HepG2 (cell line): Measurements from ENCODE around the gene NELFB. TPM values are rescaled to one million over a fixed set of nuclear protein-coding genes. Genes with fewer than 3 reads are reported as not detected.

ENCODE experiments used
- ATAC-seq: fragments of 200-7000 bp; cut with Tn5 transposase; 3 replicates; pipeline ENCODE4 v1.9.1; 2020; ENCODE audit warnings: mild to moderate bottlenecking, moderate library complexity
- BruUV-seq: library from RNA; stranded (reverse); fragments of 400-500 nt; replicated peaks from 2 replicates; lab custom pipeline; 2021; lab: Mats Ljungman, UMichigan
- CTCF ChIA-PET: fragments of 300-600 bp; formaldehyde crosslinking; extraction: SDS; loops from one replicate; lab custom pipeline; 2021; ENCODE audit warnings: low total read pairs, inconsistent platforms, low intra/inter-chr PET ratio; lab: Yijun Ruan, JAX
- POLR2A ChIA-PET: fragments of 350-600 bp; sonication (Branson Sonifier 250); formaldehyde crosslinking; loops from one replicate; lab custom pipeline; 2020; ENCODE audit warnings: antibody characterized with exemption, inconsistent platforms; lab: Yijun Ruan, JAX
- DNase-seq: peaks from one replicate; pipeline ENCODE4 v3.0.0-alpha.2; 2015; ENCODE audit warnings: low spot score
- FAIRE-seq: peaks from 3 replicates; lab custom pipeline; 2011; peaks lifted over from hg19 to GRCh38; lab: Jason Lieb, UNC
- H2AFZ ChIP-seq: one replicate; pipeline ENCODE4 v1.6.1; 2011; ENCODE audit warnings: low read length, inconsistent platforms
- H3K27ac ChIP-seq: fragments of 300-600 bp; 3 replicates; pipeline ENCODE4 v1.8.0; 2011; ENCODE audit warnings: mixed run types, mild to moderate bottlenecking, mixed read lengths, low read length, inconsistent platforms; ENCODE audit not compliant: insufficient read depth; ENCODE audit errors: extremely low read length
- H3K27me3 ChIP-seq, 2 experiments: fragments of 200-600 bp in 1 of 2; 2 replicates in 1 of 2; 3 replicates in 1 of 2; pipeline versions ENCODE4 v1.6.0 to v1.8.0; 2011; ENCODE audit warnings: low read length in 2 of 2, mild to moderate bottlenecking in 2 of 2, moderate library complexity in 2 of 2, inconsistent platforms in 1 of 2; ENCODE audit not compliant: insufficient read depth in 2 of 2, control insufficient read depth in 1 of 2
- H3K36me3 ChIP-seq, 2 experiments: fragments of 200-600 bp in 1 of 2; replicated peaks in 1 of 2; 2 replicates in 1 of 2; 3 replicates in 1 of 2; pipeline versions ENCODE4 v1.5.1 to v1.8.0; 2011; ENCODE audit warnings: low read length in 2 of 2, inconsistent platforms in 1 of 2; ENCODE audit not compliant: insufficient read depth in 2 of 2, control insufficient read depth in 1 of 2
- H3K4me1 ChIP-seq: 2 replicates; pipeline ENCODE4 v1.5.1; 2012; ENCODE audit warnings: low read length, inconsistent platforms; ENCODE audit not compliant: insufficient read depth
- H3K4me2 ChIP-seq: 2 replicates; pipeline ENCODE4 v1.6.0; 2011; ENCODE audit warnings: low read depth, low read length, inconsistent platforms
- H3K4me3 ChIP-seq, 3 experiments: fragments of 200-600 bp in 1 of 3; sonication (generic), shearing (Covaris generic) in 1 of 3; replicated peaks in 1 of 3; 2 replicates each; pipeline ENCODE4 v1.5.1; 2011 to 2016; ENCODE audit warnings: low read length in 3 of 3, inconsistent platforms in 2 of 3, low read depth in 2 of 3, mild to moderate bottlenecking in 2 of 3, control low read depth in 1 of 3, mixed read lengths in 1 of 3; ENCODE audit not compliant: insufficient read depth in 1 of 3
- H3K79me2 ChIP-seq: one replicate; pipeline ENCODE4 v1.6.1; 2011; ENCODE audit warnings: low read length, inconsistent platforms; ENCODE audit not compliant: insufficient read depth
- H3K9ac ChIP-seq: 2 replicates; pipeline ENCODE4 v1.6.0; 2011; ENCODE audit warnings: mild to moderate bottlenecking, low read depth, low read length, inconsistent platforms; ENCODE audit not compliant: insufficient read depth
- H3K9me3 ChIP-seq: 2 replicates; pipeline ENCODE4 v1.5.1; 2012; ENCODE audit warnings: mild to moderate bottlenecking, low read length
- H4K20me1 ChIP-seq: 2 replicates; pipeline ENCODE4 v1.6.0; 2011; ENCODE audit warnings: inconsistent platforms, mild to moderate bottlenecking, low read length, moderate library complexity; ENCODE audit not compliant: insufficient read depth
- MEIS1 ChIP-seq: sonication (generic); formaldehyde crosslinking; IDR thresholded peaks from 2 replicates; pipeline ENCODE4 v1.9.0; 2021; ENCODE audit warnings: mild to moderate bottlenecking, missing genetic modification reagents, moderate library complexity, borderline replicate concordance
- SP4 ChIP-seq: sonication (generic); formaldehyde crosslinking; IDR thresholded peaks from 2 replicates; pipeline ENCODE4 v1.8.1; 2023; ENCODE audit warnings: mild to moderate bottlenecking, missing genetic modification reagents
- TAF1 ChIP-seq: sonication (generic); formaldehyde crosslinking; IDR thresholded peaks from 2 replicates; pipeline ENCODE4 v1.4.0; 2020; ENCODE audit warnings: missing genetic modification reagents
- ZNF512 ChIP-seq: sonication (generic); formaldehyde crosslinking; IDR thresholded peaks from 2 replicates; pipeline ENCODE4 v1.4.0; 2020; ENCODE audit warnings: mild to moderate bottlenecking, missing genetic modification reagents
- ZNF691 ChIP-seq: sonication (generic); formaldehyde crosslinking; IDR thresholded peaks from 2 replicates; pipeline ENCODE4 v1.4.0; 2020; ENCODE audit warnings: missing genetic modification reagents, low read depth, mild to moderate bottlenecking, borderline replicate concordance
- ZNF772 ChIP-seq: sonication (generic); formaldehyde crosslinking; IDR thresholded peaks from 2 replicates; pipeline ENCODE4 v1.5.0; 2020; ENCODE audit warnings: mild to moderate bottlenecking, missing genetic modification reagents
- ZSCAN20 ChIP-seq: sonication (generic); formaldehyde crosslinking; IDR thresholded peaks from 2 replicates; pipeline ENCODE4 v1.4.0; 2020; ENCODE audit warnings: missing genetic modification reagents, mild to moderate bottlenecking, borderline replicate concordance
- WGBS: methylation state at CpG from one replicate; pipeline ENCODE4 v1.1.6; 2017; ENCODE audit warnings: low lambda C conversion rate; 5-methylcytosine and 5-hydroxymethylcytosine counted together
- in situ Hi-C: cut with HindIII; loops from 2 replicates; pipeline ENCODE4 v1.10.0; 2017; ENCODE audit warnings: low pct_unique_long_range_greater_than_20kb; ENCODE audit not compliant: extremely low pct_ligation_motif_present
- intact Hi-C: fragments of 100-400 bp; cut with micrococcal nuclease; formaldehyde crosslinking; loops from one replicate; pipeline ENCODE4 v1.10.0; 2022; ENCODE audit not compliant: unreplicated experiment
- polyA plus RNA-seq, 8 experiments: library from polyadenylated mRNA; depleted of rRNA in 3 of 8; stranded (reverse) in 7 of 8; unstranded in 1 of 8; fragments of >200 nt; fragmentation: Illumina TruSeq in 4 of 8; extraction: Trizol in 4 of 8; gene quantifications; 2 replicates each; pipeline versions ENCODE4 v1.2.1 to v1.2.3, GENCODE V29; 2011 to 2016; ENCODE audit warnings: low read depth in 4 of 8, missing spikeins in 1 of 8, mixed read lengths in 1 of 8; ENCODE audit not compliant: insufficient read depth in 1 of 8
- total RNA-seq, 5 experiments: library from RNA; depleted of rRNA; stranded (reverse); fragments of >200 nt; fragmentation: Illumina TruSeq; extraction: Trizol; gene quantifications; 2 replicates each; pipeline ENCODE4 v1.2.3, GENCODE V29; 2016; ENCODE audit warnings: low read depth in 1 of 5
- TF ChIP-seq, protein P1 (sequence below): sonication (generic); formaldehyde crosslinking; IDR thresholded peaks from 2 replicates; pipeline ENCODE4 v1.9.0; 2022; ENCODE audit warnings: missing genetic modification reagents, mild to moderate bottlenecking, borderline replicate concordance
- TF ChIP-seq, protein P2 (sequence below): IDR thresholded peaks from 2 replicates; pipeline ENCODE4 v1.6.1; 2016; ENCODE audit warnings: missing biosample characterization, missing genetic modification reagents, low read depth

NELFB gene
- total and polyA plus RNA-seq, 2 of the 13 experiments (the other 11 are each of a cell fraction or from before 2014, with no cell fraction given), result 26.5 to 45.8 TPM

DNA sequence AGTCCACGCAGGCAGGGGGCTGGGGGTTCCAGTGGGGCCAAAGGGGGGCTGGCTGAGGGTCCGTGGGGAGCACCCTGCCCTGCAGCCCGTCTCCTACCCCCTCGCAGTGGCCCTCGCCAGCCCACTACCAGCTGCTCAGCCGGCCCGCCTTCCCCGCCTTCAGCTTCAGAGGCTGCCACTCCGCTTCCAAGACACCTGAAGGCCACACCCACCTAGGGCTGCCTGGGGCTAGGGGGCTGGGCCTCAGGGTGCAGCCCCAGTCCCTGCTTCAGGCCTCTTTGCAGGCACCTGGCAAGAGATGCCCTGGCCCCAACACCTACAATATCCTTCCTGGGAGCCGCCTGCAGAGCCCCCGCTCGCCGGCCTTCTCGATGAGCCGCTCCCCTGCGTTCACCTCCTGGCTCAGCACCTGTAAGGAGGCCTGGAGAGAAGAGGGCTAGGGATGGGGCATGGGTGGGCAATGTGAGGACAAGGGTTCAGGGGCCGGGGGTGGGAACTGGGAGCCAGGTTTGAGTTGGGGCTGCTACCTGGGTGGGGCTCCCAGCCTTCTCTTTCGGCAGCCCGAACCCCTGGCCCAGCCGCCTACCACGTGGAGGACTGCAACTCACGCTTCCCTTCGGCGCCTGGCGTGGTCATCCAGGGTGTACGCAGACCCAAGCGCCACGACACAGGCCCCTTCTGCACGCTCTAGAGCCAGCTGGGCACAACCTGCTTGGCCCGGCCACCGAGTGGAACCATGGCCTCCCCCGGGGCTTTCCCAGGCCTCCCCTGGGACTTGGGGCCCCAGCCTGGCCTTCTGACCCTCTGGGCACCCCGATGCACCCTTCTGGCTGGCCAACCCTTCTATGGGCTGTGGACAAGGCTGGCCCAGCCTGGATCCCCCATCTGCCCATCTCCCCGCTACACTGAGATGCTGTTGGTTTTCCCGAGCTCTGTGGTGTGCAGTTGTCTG is 2.3 kb upstream of the NELFB start:
- Histone ChIP-seq H3K27me3 (peaks cover 0 to 3% of the 10 kb centered on the region in 2 experiments; a peak in 1 of 5 replicates), H3K4me2 (peak overlapping the region; percentile 79), H3K9ac (no peak overlapping the region), H3K36me3 (peaks cover 5 to 6% of the 10 kb centered on the region in 2 experiments; a peak in 3 of 5 replicates), H3K9me3 (no peaks in the 10 kb centered on the region), H2AFZ (no peak overlapping the region), H3K79me2 (peaks cover 18% of the 10 kb centered on the region), H4K20me1 (no peaks in the 10 kb centered on the region), H3K4me3 (peak overlapping the region in 2 of 3 experiments; percentile 90 to 91; a peak in 3 of 6 replicates), H3K4me1 (peaks cover 77% of the 10 kb centered on the region), H3K27ac (peak overlapping the region; percentile 80)
- POLR2A ChIA-PET, result interaction anchor here (0.6 to 14.2 kb wide), 15 partner anchors 10 to 197 kb away, joined by 3 to 317 read pairs (median 6); partner anchors contain the start of genes ANAPC2, ENTPD8, SAPCD2 and SSNA1
- DNase-seq, result no peak
- 55% methylated on average over 16 of the region's 35 CpGs for WGBS
- no peak for FAIRE-seq
- TF ChIP-seq ZNF772 (peak; percentile 56; the same call in 1 of the 2 replicates), SP4 (CRISPR knock-in tag) (0 out of 2 replicates have a peak, but pooled peaks have one; percentile 14), MEIS1 (CRISPR knock-in tag) (peak; percentile 18; the same call in 1 of the 2 replicates), ZNF512 (no peak), ZSCAN20 (CRISPR knock-in tag) (no peak), ZNF691 (CRISPR knock-in tag) (0 out of 2 replicates have a peak, but pooled peaks have one; percentile 10), TAF1 (CRISPR knock-in tag) (no peak)
- TF ChIP-seq, protein P1, sequence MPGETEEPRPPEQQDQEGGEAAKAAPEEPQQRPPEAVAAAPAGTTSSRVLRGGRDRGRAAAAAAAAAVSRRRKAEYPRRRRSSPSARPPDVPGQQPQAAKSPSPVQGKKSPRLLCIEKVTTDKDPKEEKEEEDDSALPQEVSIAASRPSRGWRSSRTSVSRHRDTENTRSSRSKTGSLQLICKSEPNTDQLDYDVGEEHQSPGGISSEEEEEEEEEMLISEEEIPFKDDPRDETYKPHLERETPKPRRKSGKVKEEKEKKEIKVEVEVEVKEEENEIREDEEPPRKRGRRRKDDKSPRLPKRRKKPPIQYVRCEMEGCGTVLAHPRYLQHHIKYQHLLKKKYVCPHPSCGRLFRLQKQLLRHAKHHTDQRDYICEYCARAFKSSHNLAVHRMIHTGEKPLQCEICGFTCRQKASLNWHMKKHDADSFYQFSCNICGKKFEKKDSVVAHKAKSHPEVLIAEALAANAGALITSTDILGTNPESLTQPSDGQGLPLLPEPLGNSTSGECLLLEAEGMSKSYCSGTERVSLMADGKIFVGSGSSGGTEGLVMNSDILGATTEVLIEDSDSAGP (CRISPR knock-in tag), result 0 out of 2 replicates have a peak, but pooled peaks have one; percentile 10
- TF ChIP-seq, protein P2, sequence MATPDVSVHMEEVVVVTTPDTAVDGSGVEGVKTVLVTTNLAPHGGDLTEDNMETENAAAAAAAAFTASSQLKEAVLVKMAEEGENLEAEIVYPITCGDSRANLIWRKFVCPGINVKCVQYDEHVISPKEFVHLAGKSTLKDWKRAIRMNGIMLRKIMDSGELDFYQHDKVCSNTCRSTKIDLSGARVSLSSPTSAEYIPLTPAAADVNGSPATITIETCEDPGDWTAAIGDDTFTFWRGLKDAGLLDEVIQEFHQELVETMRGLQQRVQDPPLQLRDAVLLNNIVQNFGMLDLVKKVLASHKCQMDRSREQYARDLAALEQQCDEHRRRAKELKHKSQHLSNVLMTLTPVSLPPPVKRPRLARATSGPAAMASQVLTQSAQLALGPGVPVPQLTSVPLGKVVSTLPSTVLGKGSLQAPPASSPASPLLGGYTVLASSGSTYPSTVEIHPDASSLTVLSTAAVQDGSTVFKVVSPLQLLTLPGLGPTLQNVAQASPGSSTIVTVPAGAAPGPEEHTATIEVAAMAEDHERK (CRISPR knock-in tag), result no peak
- CTCF ChIA-PET, result no interaction called here
- intact Hi-C loops, result no loop called here
- in situ Hi-C loops, result no loop called here
- BruUV-seq, result no TSS peak
- no peak for ATAC-seq
